Measurements from ENCODE around the gene CFAP97D1.
"Not testable (repeated sequence)": the region's sequence is repeated elsewhere in the genome, so short reads cannot be mapped to it uniquely, and the experiment has no call there.

CFAP97D1 gene

GRCh38 chr17:43768943-43769342 is 11.3 kb upstream of the CFAP97D1 start:
- no peak for DNase-seq

- no peak for DNase-seq
Observed at GRCh38 chr17:43769426-43769825, 10.8 kb upstream of the CFAP97D1 start.

- DNase-seq, result no peak
Observed at GRCh38 chr17:43769859-43770258, 10.4 kb upstream of the CFAP97D1 start.

GRCh38 chr17:43770957-43771356 is 9.3 kb upstream of the CFAP97D1 start:
- no peak for DNase-seq

- no peak for DNase-seq
Observed at GRCh38 chr17:43771463-43771862, 8.8 kb upstream of the CFAP97D1 start.

GRCh38 chr17:43772877-43773648 is 7.2 kb upstream of the CFAP97D1 start:
- DNase-seq, result no peak

GRCh38 chr17:43774304-43775250 is 5.7 kb upstream of the CFAP97D1 start:
- DNase-seq, result no peak

- DNase-seq, result peak; percentile 57
Observed at GRCh38 chr17:43778337-43779144, 1.7 kb upstream of the CFAP97D1 start, which contains the start of gene DUSP3. Gene DUSP3, minus strand, starts transcription at chr17:43778977. Its CDS starts 53 bp downstream, at chr17:43778924.

GRCh38 chr17:43779145-43780125 is 800 bp upstream of the CFAP97D1 start:
- DNase-seq, result no peak

- no peak for DNase-seq
Observed at GRCh38 chr17:43782913-43783680, 2.9 kb downstream of the CFAP97D1 start.

- no peak for DNase-seq
Observed at GRCh38 chr17:43784068-43784467, 3.8 kb downstream of the CFAP97D1 start.

- no peak for DNase-seq
Observed at GRCh38 chr17:43784628-43785101, 4.4 kb downstream of the CFAP97D1 start.

GRCh38 chr17:43787728-43788127 is 7.5 kb downstream of the CFAP97D1 start:
- no peak for DNase-seq

- no peak for DNase-seq
Observed at GRCh38 chr17:43788540-43788939, 8.3 kb downstream of the CFAP97D1 start.

- DNase-seq, result no peak
Observed at GRCh38 chr17:43789482-43789881, 9.2 kb downstream of the CFAP97D1 start.

GRCh38 chr17:43790311-43790940 is 10.2 kb downstream of the CFAP97D1 start:
- no peak for DNase-seq

GRCh38 chr17:43791589-43791988 is 11.4 kb downstream of the CFAP97D1 start:
- no peak for DNase-seq

- not testable (repeated sequence) for DNase-seq
Observed at GRCh38 chr17:43792668-43793067, 12.4 kb downstream of the CFAP97D1 start.

- DNase-seq, result not testable (repeated sequence)
Observed at GRCh38 chr17:43798024-43798423, 17.8 kb downstream of the CFAP97D1 start.

- no peak for DNase-seq
Observed at GRCh38 chr17:43799047-43799446, 18.8 kb downstream of the CFAP97D1 start.
